ENCODE results near the gene ELOB.

Gene ELOB

GRCh38 chr16:2767140-2767731 lies 9.8 kb downstream of the ELOB start:
- no peak overlapping the region for H3K4me3 ChIP-seq (ENCODE audit: low read depth, low read length)
- TF ChIP-seq CTCF (IDR thresholded peaks at IDR 0.05; ENCODE audit: insufficient read depth, low read depth, low read length, missing control alignments), result no peak
- no peak for DNase-seq (ENCODE audit: low read depth)

- DNase-seq (ENCODE audit: low read depth), result no peak
- H3K4me3 ChIP-seq (ENCODE audit: low read depth, low read length), result no peak overlapping the region
- no peak for TF ChIP-seq CTCF (IDR thresholded peaks at IDR 0.05; ENCODE audit: insufficient read depth, low read depth, low read length, missing control alignments)
Observed at GRCh38 chr16:2766430-2767139, 10.5 kb downstream of the ELOB start.

GRCh38 chr16:2765462-2766404 lies 11.3 kb downstream of the ELOB start:
- no peak for TF ChIP-seq CTCF (IDR thresholded peaks at IDR 0.05; ENCODE audit: insufficient read depth, low read depth, low read length, missing control alignments)
- DNase-seq (ENCODE audit: low read depth), result no peak
- no peak overlapping the region for H3K4me3 ChIP-seq (ENCODE audit: low read depth, low read length)

GRCh38 chr16:2764718-2765117 lies 12.4 kb downstream of the ELOB start:
- H3K4me3 ChIP-seq (ENCODE audit: low read depth, low read length), result no peak overlapping the region
- TF ChIP-seq CTCF (IDR thresholded peaks at IDR 0.05; ENCODE audit: insufficient read depth, low read depth, low read length, missing control alignments), result no peak
- no peak for DNase-seq (ENCODE audit: low read depth)

GRCh38 chr16:2763173-2763572 lies 13.9 kb downstream of the ELOB start:
- DNase-seq (ENCODE audit: low read depth), result no peak
- no peak for TF ChIP-seq CTCF (IDR thresholded peaks at IDR 0.05; ENCODE audit: insufficient read depth, low read depth, low read length, missing control alignments)
- H3K4me3 ChIP-seq (ENCODE audit: low read depth, low read length), result no peak overlapping the region

GRCh38 chr16:2762711-2763110 lies 14.4 kb downstream of the ELOB start:
- H3K4me3 ChIP-seq (ENCODE audit: low read depth, low read length), result no peak overlapping the region
- TF ChIP-seq CTCF (IDR thresholded peaks at IDR 0.05; ENCODE audit: insufficient read depth, low read depth, low read length, missing control alignments), result no peak
- no peak for DNase-seq (ENCODE audit: low read depth)
